CD4-positive, alpha-beta T cell (primary cell): ENCODE measurements around the gene FMO3. TPM values are rescaled to one million over a fixed set of nuclear protein-coding genes. Genes with fewer than 3 reads are reported as not detected.

Experiments
- ATAC-seq: fragments of 200-7000 bp; cut with Tn5 transposase; one replicate; pipeline ENCODE4 v1.10.0; 2022; ENCODE audit warnings: mild to moderate bottlenecking; ENCODE audit not compliant: poor library complexity
- CTCF ChIA-PET: fragments of 350-600 bp; sonication (Branson Sonifier 250); formaldehyde crosslinking; loops from one replicate; lab custom pipeline; 2021; ENCODE audit warnings: antibody characterized with exemption, inconsistent platforms; lab: Charles Lee
- POLR2A ChIA-PET: fragments of 350-600 bp; sonication (Branson Sonifier 250); formaldehyde crosslinking; loops from one replicate; lab custom pipeline; 2021; ENCODE audit warnings: antibody characterized with exemption, inconsistent platforms; lab: Charles Lee
- DNase-seq, 14 experiments: peaks; one replicate each; pipeline ENCODE4 v3.0.0-alpha.2; 2013 to 2020; ENCODE audit warnings: mixed read lengths in 2 of 14
- H3K27ac ChIP-seq, 2 donors: one replicate each; pipeline versions ENCODE4 v1.5.1 to v1.7.0; 2013; ENCODE audit warnings: low read length in 2 of 2, low read depth in 1 of 2, mild to moderate bottlenecking in 1 of 2
- H3K27me3 ChIP-seq, 2 experiments: 1 replicate in 1 of 2; 2 replicates in 1 of 2; pipeline versions ENCODE4 v1.6.1 to v1.7.0; 2013; ENCODE audit warnings: low read length in 2 of 2, control low read depth in 1 of 2, mild to moderate bottlenecking in 1 of 2, moderate library complexity in 1 of 2; ENCODE audit not compliant: insufficient read depth in 2 of 2, control insufficient read depth in 1 of 2
- H3K36me3 ChIP-seq: one replicate; pipeline ENCODE4 v1.6.1; 2013; ENCODE audit warnings: low read length, control low read depth; ENCODE audit not compliant: insufficient read depth
- H3K4me1 ChIP-seq: one replicate; pipeline ENCODE4 v1.6.1; 2013; ENCODE audit warnings: low read length, control low read depth; ENCODE audit not compliant: insufficient read depth
- H3K4me3 ChIP-seq: one replicate; pipeline ENCODE4 v1.5.1; 2013; ENCODE audit warnings: mild to moderate bottlenecking, low read length, moderate library complexity
- H3K9me3 ChIP-seq, 2 experiments: 1 replicate in 1 of 2; 2 replicates in 1 of 2; pipeline versions ENCODE4 v1.6.1 to v1.7.0; 2013; ENCODE audit warnings: low read length in 2 of 2, mild to moderate bottlenecking in 2 of 2, control low read depth in 1 of 2, moderate library complexity in 1 of 2; ENCODE audit not compliant: control insufficient read depth in 1 of 2, insufficient read depth in 1 of 2
- H3K27ac Mint-ChIP-seq: one replicate; pipeline ENCODE4 v1.8.0; 2020; ENCODE audit warnings: mixed read lengths
- H3K27me3 Mint-ChIP-seq: one replicate; pipeline ENCODE4 v1.8.0; 2021; ENCODE audit warnings: mixed read lengths
- H3K36me3 Mint-ChIP-seq: one replicate; pipeline ENCODE4 v1.8.0; 2021; ENCODE audit warnings: low read depth, mixed read lengths
- H3K4me1 Mint-ChIP-seq: one replicate; pipeline ENCODE4 v1.8.0; 2021; ENCODE audit warnings: low read depth, mixed read lengths
- H3K4me3 Mint-ChIP-seq: one replicate; pipeline ENCODE4 v1.8.0; 2020; ENCODE audit warnings: mild to moderate bottlenecking, mixed read lengths
- H3K9me3 Mint-ChIP-seq: one replicate; pipeline ENCODE4 v1.8.0; 2020; ENCODE audit warnings: mixed read lengths
- CTCF ChIP-seq: fragments of 200-600 bp; IDR thresholded peaks from one replicate; pipeline ENCODE4 v1.8.0; 2022; ENCODE audit warnings: antibody characterized with exemption, mild to moderate bottlenecking
- intact Hi-C, 2 experiments: fragments of 100-400 bp; cut with DNase I in 1 of 2; cut with micrococcal nuclease in 1 of 2; formaldehyde crosslinking; loops; one replicate each; pipeline versions ENCODE4 v1.15.1 to v1.9.0; 2023 to 2025; cut with DNase I, micrococcal nuclease
- total RNA-seq, 174 experiments: library from RNA in 2 of 174; stranded (reverse) in 2 of 174; gene quantifications; one replicate each; pipeline ENCODE4 v1.2.3 and lab custom pipeline; 2021 to 2026

Gene FMO3
- total RNA-seq, 2 experiments from 2014 or later = not detected

- ChIA-PET CTCF (no interaction called here), POLR2A (no interaction called here)
- H3K27me3 ChIP-seq = no peaks in the 10 kb centered on the region
- no peaks in the 10 kb centered on the region for H3K4me1 ChIP-seq
- Mint-ChIP-seq H3K9me3 (no peaks in the 10 kb centered on the region), H3K4me1 (no peaks in the 10 kb centered on the region), H3K4me3 (no peak overlapping the region), H3K36me3 (no peaks in the 10 kb centered on the region), H3K27ac (no peak overlapping the region), H3K27me3 (peaks cover 10% of the 10 kb centered on the region)
- no peak overlapping the region for H3K27ac ChIP-seq
- DNase-seq = no peak
- H3K36me3 ChIP-seq = no peaks in the 10 kb centered on the region
- intact Hi-C loops = no loop called here
- no peaks in the 10 kb centered on the region for H3K9me3 ChIP-seq
- ATAC-seq = no peak
- TF ChIP-seq CTCF = no peak
- no peak overlapping the region for H3K4me3 ChIP-seq
Measured at GRCh38 chr1:171075041-171075440, 15.7 kb upstream of the FMO3 start.

GRCh38 chr1:171081314-171081753, 9.4 kb upstream of the FMO3 start:
- Histone ChIP-seq H3K36me3 (no peaks in the 10 kb centered on the region), H3K9me3 (no peaks in the 10 kb centered on the region), H3K4me1 (no peaks in the 10 kb centered on the region), H3K4me3 (no peak overlapping the region), H3K27me3 (no peaks in the 10 kb centered on the region), H3K27ac (no peak overlapping the region)
- H3K4me1 Mint-ChIP-seq = no peaks in the 10 kb centered on the region
- H3K36me3 Mint-ChIP-seq = no peaks in the 10 kb centered on the region
- intact Hi-C loops = no loop called here
- no peaks in the 10 kb centered on the region for H3K9me3 Mint-ChIP-seq
- no peak overlapping the region for H3K4me3 Mint-ChIP-seq
- ChIA-PET POLR2A (no interaction called here), CTCF (interaction anchor here (0.8 kb wide), 1 partner anchor 9 kb away, joined by 3 read pairs; no protein-coding TSS in a partner anchor)
- no peak overlapping the region for H3K27ac Mint-ChIP-seq
- peaks cover 18% of the 10 kb centered on the region for H3K27me3 Mint-ChIP-seq
- DNase-seq (no peak), ATAC-seq (no peak)
- TF ChIP-seq CTCF = no peak

GRCh38 chr1:171081763-171082201, 8.9 kb upstream of the FMO3 start:
- Mint-ChIP-seq H3K4me1 (no peaks in the 10 kb centered on the region), H3K27me3 (peaks cover 13% of the 10 kb centered on the region), H3K4me3 (no peak overlapping the region), H3K9me3 (no peaks in the 10 kb centered on the region), H3K27ac (no peak overlapping the region), H3K36me3 (no peaks in the 10 kb centered on the region)
- CTCF ChIA-PET = no interaction called here
- Histone ChIP-seq H3K27ac (no peak overlapping the region), H3K9me3 (no peaks in the 10 kb centered on the region), H3K36me3 (no peaks in the 10 kb centered on the region), H3K4me1 (no peaks in the 10 kb centered on the region), H3K27me3 (no peaks in the 10 kb centered on the region), H3K4me3 (no peak overlapping the region)
- intact Hi-C loops = no loop called here
- ATAC-seq (no peak), DNase-seq (no peak)
- POLR2A ChIA-PET = no interaction called here
- TF ChIP-seq CTCF = no peak
